CD4-positive, CD25-positive, alpha-beta regulatory T cell (primary cell): ENCODE results near the gene DYNLT3. TPM values are rescaled to one million over a fixed set of nuclear protein-coding genes. Genes with fewer than 3 reads are reported as not detected.

Experiments used
- ATAC-seq, 2 donors: fragments of 150-1000 bp; cut with Tn5 transposase; one replicate each; pipeline ENCODE4 v1.10.0; 2021; ENCODE audit warnings: low read depth in 2 of 2, moderate number of reproducible peaks in 2 of 2, moderate library complexity in 1 of 2
- DNase-seq, 3 donors: peaks; one replicate each; pipeline versions ENCODE4 v3.0.0 to v3.0.0-alpha.2; 2012 to 2022; ENCODE audit warnings: mixed read lengths in 1 of 3
- H3K27ac ChIP-seq: one replicate; pipeline ENCODE4 v1.7.0; 2013; ENCODE audit warnings: mild to moderate bottlenecking, low read length; ENCODE audit not compliant: insufficient read depth, poor library complexity, severe bottlenecking
- H3K27me3 ChIP-seq: one replicate; pipeline ENCODE4 v1.7.0; 2013; ENCODE audit warnings: low read length; ENCODE audit not compliant: control insufficient read depth, insufficient read depth
- H3K36me3 ChIP-seq: one replicate; pipeline ENCODE4 v1.7.0; 2013; ENCODE audit warnings: mild to moderate bottlenecking, low read length, moderate library complexity; ENCODE audit not compliant: control insufficient read depth, insufficient read depth
- H3K4me1 ChIP-seq: 2 replicates; pipeline ENCODE4 v1.7.0; 2013; ENCODE audit warnings: mild to moderate bottlenecking, low read length; ENCODE audit not compliant: insufficient read depth, control insufficient read depth, poor library complexity, severe bottlenecking
- H3K4me3 ChIP-seq: one replicate; pipeline ENCODE4 v1.7.0; 2013; ENCODE audit warnings: low read depth, mild to moderate bottlenecking, low read length, moderate library complexity
- H3K9me3 ChIP-seq, 2 experiments: 1 replicate in 1 of 2; 2 replicates in 1 of 2; pipeline ENCODE4 v1.7.0; 2013; ENCODE audit warnings: low read length in 2 of 2, mild to moderate bottlenecking in 1 of 2, moderate library complexity in 1 of 2; ENCODE audit not compliant: control insufficient read depth in 2 of 2
- H3K27ac Mint-ChIP-seq, 3 donors: one replicate each; pipeline ENCODE4 v1.8.0; 2020 to 2022; ENCODE audit warnings: mild to moderate bottlenecking in 3 of 3, mixed read lengths in 3 of 3, moderate library complexity in 2 of 3
- H3K27me3 Mint-ChIP-seq: one replicate; pipeline ENCODE4 v1.8.0; 2022; ENCODE audit warnings: mild to moderate bottlenecking, mixed read lengths
- H3K36me3 Mint-ChIP-seq: one replicate; pipeline ENCODE4 v1.8.0; 2020; ENCODE audit warnings: mixed read lengths
- H3K4me1 Mint-ChIP-seq, 4 donors: one replicate each; pipeline ENCODE4 v1.8.0; 2020 to 2022; ENCODE audit warnings: mixed read lengths in 4 of 4, mild to moderate bottlenecking in 1 of 4
- H3K4me3 Mint-ChIP-seq, 4 donors: one replicate each; pipeline ENCODE4 v1.8.0; 2020 to 2022; ENCODE audit warnings: mild to moderate bottlenecking in 4 of 4, mixed read lengths in 4 of 4, moderate library complexity in 3 of 4
- H3K9me3 Mint-ChIP-seq, 7 donors: one replicate each; pipeline ENCODE4 v1.8.0; 2020 to 2022; ENCODE audit warnings: mixed read lengths in 7 of 7, mild to moderate bottlenecking in 3 of 7, moderate library complexity in 2 of 7
- polyA plus RNA-seq, 4 donors: library from polyadenylated mRNA; unstranded; fragments of 300-500 nt; fragmentation: Illumina TruSeq; gene quantifications; one replicate each; pipeline ENCODE4 v1.2.3, GENCODE V29; 2021
- total RNA-seq: library from RNA; stranded (reverse); gene quantifications from one replicate; pipeline ENCODE4 v1.2.3, GENCODE V29; 2022

DYNLT3 gene
- total and polyA plus RNA-seq, 5 donors from 2014 or later: 18.8 to 32.5 (median 25.8) TPM

DNA sequence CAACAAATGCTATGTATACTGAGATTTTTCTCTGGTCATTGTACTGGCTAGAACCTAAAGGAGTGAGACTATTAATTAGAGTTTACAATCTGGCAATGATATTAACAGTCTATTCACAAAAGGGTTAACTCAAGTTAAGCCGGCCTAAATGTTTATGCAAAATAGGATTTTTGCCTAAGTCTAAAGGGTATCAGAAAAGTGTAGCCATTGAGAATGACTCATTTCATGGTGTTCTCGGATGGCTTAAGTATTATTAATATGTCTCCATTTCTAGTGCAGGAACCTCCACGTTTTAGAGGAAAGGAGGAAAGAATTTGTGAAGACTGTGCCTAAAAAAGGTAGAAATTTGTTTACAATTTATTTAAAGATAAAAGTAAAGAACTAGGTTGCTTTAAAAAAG, 29.8 kb downstream of the DYNLT3 start:
- Histone ChIP-seq H3K36me3 (no peaks in the 10 kb centered on the region), H3K9me3 (no peaks in the 10 kb centered on the region), H3K27ac (no peak overlapping the region), H3K27me3 (peaks cover 2% of the 10 kb centered on the region), H3K4me3 (no peak overlapping the region), H3K4me1 (no peaks in the 10 kb centered on the region)
- Mint-ChIP-seq H3K27ac (no peak overlapping the region), H3K4me3 (no peak overlapping the region), H3K9me3 (no peaks in the 10 kb centered on the region), H3K4me1 (peaks cover 0 to 5% (median 0%) of the 10 kb centered on the region in 4 donors), H3K36me3 (no peaks in the 10 kb centered on the region), H3K27me3 (no peaks in the 10 kb centered on the region)
- ATAC-seq: no peak
- DNase-seq: no peak

GRCh38 chrX:37817176-37817575, 30.2 kb downstream of the DYNLT3 start:
- no peaks in the 10 kb centered on the region for H3K9me3 Mint-ChIP-seq
- H3K4me3 Mint-ChIP-seq: no peak overlapping the region
- no peak overlapping the region for H3K4me3 ChIP-seq
- no peak for DNase-seq
- H3K27me3 Mint-ChIP-seq: no peaks in the 10 kb centered on the region
- H3K27ac ChIP-seq: no peak overlapping the region
- peaks cover 2% of the 10 kb centered on the region for H3K27me3 ChIP-seq
- H3K27ac Mint-ChIP-seq: no peak overlapping the region
- no peaks in the 10 kb centered on the region for H3K36me3 Mint-ChIP-seq
- no peaks in the 10 kb centered on the region for H3K36me3 ChIP-seq
- peaks cover 0 to 3% (median 0%) of the 10 kb centered on the region in 4 donors for H3K4me1 Mint-ChIP-seq
- H3K4me1 ChIP-seq: no peaks in the 10 kb centered on the region
- ATAC-seq: no peak
- no peaks in the 10 kb centered on the region for H3K9me3 ChIP-seq

DNA sequence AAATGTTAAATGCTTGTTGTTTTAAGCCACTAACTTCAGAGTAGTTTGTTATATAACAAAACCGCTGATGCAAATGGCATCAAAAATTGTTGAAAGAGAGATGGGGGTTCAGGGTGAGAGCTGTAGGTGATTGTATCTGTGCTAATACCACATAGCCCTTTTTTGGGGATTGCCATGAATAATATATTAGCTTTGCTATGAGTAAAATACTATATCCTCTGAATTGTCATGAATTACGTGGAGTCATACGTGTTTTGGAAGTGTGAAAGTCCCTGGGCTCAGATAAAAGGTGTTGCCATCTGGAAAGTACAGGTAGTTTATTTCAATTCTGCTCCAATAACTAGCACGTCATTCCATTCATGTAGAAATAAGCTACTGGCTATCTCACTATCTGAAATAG, 30.6 kb downstream of the DYNLT3 start:
- Histone ChIP-seq H3K4me1 (no peaks in the 10 kb centered on the region), H3K9me3 (no peaks in the 10 kb centered on the region), H3K27ac (no peak overlapping the region), H3K27me3 (peaks cover 2% of the 10 kb centered on the region), H3K4me3 (no peak overlapping the region), H3K36me3 (no peaks in the 10 kb centered on the region)
- H3K27ac Mint-ChIP-seq: no peak overlapping the region
- ATAC-seq: no peak
- no peaks in the 10 kb centered on the region for H3K9me3 Mint-ChIP-seq
- no peaks in the 10 kb centered on the region for H3K27me3 Mint-ChIP-seq
- no peak for DNase-seq
- peaks cover 0 to 3% (median 0%) of the 10 kb centered on the region in 4 donors for H3K4me1 Mint-ChIP-seq
- H3K4me3 Mint-ChIP-seq: no peak overlapping the region
- no peaks in the 10 kb centered on the region for H3K36me3 Mint-ChIP-seq

DNA sequence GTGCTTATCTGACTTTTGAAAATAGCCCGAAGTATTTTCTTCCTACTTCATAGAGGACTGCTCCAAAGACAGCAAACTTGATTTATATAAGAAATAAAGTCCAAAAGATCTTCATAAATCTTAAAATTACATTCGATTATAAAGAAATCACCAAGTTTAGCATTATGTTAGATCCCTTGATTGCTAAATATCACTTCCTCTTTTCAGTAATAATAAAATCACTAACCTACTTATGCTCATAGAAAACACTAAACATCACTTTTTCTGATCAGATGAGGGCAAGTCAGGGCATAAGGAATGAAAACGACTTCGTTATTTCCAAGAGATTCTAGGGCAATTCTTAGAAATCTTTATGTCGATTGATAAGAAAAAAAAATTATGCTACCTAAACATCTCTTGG, 32.0 kb downstream of the DYNLT3 start:
- Histone ChIP-seq H3K4me1 (no peaks in the 10 kb centered on the region), H3K27me3 (peaks cover 2% of the 10 kb centered on the region), H3K4me3 (no peak overlapping the region), H3K27ac (no peak overlapping the region), H3K9me3 (no peaks in the 10 kb centered on the region), H3K36me3 (no peaks in the 10 kb centered on the region)
- no peaks in the 10 kb centered on the region for H3K9me3 Mint-ChIP-seq
- no peaks in the 10 kb centered on the region for H3K36me3 Mint-ChIP-seq
- ATAC-seq: no peak
- no peak overlapping the region for H3K27ac Mint-ChIP-seq
- DNase-seq: no peak
- peaks cover 0 to 3% (median 0%) of the 10 kb centered on the region in 4 donors for H3K4me1 Mint-ChIP-seq
- no peak overlapping the region for H3K4me3 Mint-ChIP-seq
- no peaks in the 10 kb centered on the region for H3K27me3 Mint-ChIP-seq

DNA sequence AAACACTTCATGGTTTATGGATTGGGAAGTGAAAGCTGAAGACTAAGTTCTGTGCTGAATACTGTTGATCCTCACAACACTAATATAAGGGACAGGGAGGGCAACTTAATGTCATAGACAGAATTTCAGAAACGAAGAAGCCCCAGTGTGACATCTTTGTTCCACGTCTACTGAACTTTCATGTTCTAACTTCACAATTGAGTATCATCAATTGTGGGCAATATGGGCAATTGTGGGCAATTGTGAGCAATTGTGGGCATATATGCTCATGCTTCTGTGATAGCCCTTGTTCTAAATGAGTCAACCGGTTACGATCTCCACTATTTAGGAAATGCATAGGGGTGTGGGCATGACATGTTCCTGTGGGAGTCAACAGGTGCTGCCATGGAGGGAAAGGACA, 33.8 kb downstream of the DYNLT3 start:
- ATAC-seq (no peak), DNase-seq (no peak)
- Mint-ChIP-seq H3K9me3 (no peaks in the 10 kb centered on the region), H3K27me3 (no peaks in the 10 kb centered on the region), H3K4me3 (no peak overlapping the region), H3K4me1 (peaks cover 0 to 3% (median 0%) of the 10 kb centered on the region in 4 donors), H3K36me3 (no peaks in the 10 kb centered on the region), H3K27ac (no peak overlapping the region)
- no peak overlapping the region for H3K4me3 ChIP-seq
- H3K27me3 ChIP-seq: peaks cover 2% of the 10 kb centered on the region
- H3K36me3 ChIP-seq: no peaks in the 10 kb centered on the region
- H3K9me3 ChIP-seq: no peaks in the 10 kb centered on the region
- H3K27ac ChIP-seq: no peak overlapping the region
- no peaks in the 10 kb centered on the region for H3K4me1 ChIP-seq

DNA sequence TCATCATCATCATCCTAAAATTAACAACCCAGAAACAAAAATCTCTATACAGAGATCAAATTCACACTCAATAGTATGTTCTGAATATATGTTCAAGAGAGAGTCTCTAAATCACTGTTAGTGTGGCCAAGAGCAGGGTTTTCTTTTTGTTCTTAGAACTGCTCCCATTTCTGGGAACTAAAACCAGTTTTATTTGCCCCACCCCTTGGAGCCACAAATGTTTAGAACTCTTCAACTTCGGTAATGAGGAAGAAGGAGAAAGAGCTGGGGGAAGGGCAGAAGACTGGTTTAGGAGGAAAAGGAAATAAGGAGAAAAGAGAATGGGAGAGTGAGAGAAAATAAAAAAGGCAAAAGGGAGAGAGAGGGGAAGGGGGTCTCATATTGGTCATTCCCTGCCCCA, 35.3 kb downstream of the DYNLT3 start:
- H3K27me3 Mint-ChIP-seq: no peaks in the 10 kb centered on the region
- Histone ChIP-seq H3K4me1 (no peaks in the 10 kb centered on the region), H3K27ac (no peak overlapping the region), H3K27me3 (no peaks in the 10 kb centered on the region), H3K36me3 (no peaks in the 10 kb centered on the region), H3K4me3 (no peak overlapping the region), H3K9me3 (no peaks in the 10 kb centered on the region)
- no peak for ATAC-seq
- H3K4me3 Mint-ChIP-seq: no peak overlapping the region
- H3K27ac Mint-ChIP-seq: no peak overlapping the region
- peaks cover 0 to 1% (median 0%) of the 10 kb centered on the region in 4 donors for H3K4me1 Mint-ChIP-seq
- no peaks in the 10 kb centered on the region for H3K36me3 Mint-ChIP-seq
- DNase-seq: peak in 1 of 3 donors; percentile 34
- H3K9me3 Mint-ChIP-seq: no peaks in the 10 kb centered on the region

GRCh38 chrX:37809970-37810369, 37.4 kb downstream of the DYNLT3 start:
- Histone ChIP-seq H3K4me1 (no peaks in the 10 kb centered on the region), H3K9me3 (no peaks in the 10 kb centered on the region), H3K27me3 (no peaks in the 10 kb centered on the region), H3K36me3 (no peaks in the 10 kb centered on the region), H3K27ac (no peak overlapping the region), H3K4me3 (no peak overlapping the region)
- DNase-seq: no peak
- H3K4me1 Mint-ChIP-seq: no peaks in the 10 kb centered on the region
- no peak overlapping the region for H3K27ac Mint-ChIP-seq
- peaks cover 0 to 2% (median 0%) of the 10 kb centered on the region in 7 donors for H3K9me3 Mint-ChIP-seq
- H3K4me3 Mint-ChIP-seq: no peak overlapping the region
- H3K36me3 Mint-ChIP-seq: no peaks in the 10 kb centered on the region
- no peaks in the 10 kb centered on the region for H3K27me3 Mint-ChIP-seq
- no peak for ATAC-seq

- Histone ChIP-seq H3K27me3 (no peaks in the 10 kb centered on the region), H3K4me3 (no peak overlapping the region), H3K27ac (no peak overlapping the region), H3K4me1 (no peaks in the 10 kb centered on the region), H3K9me3 (no peaks in the 10 kb centered on the region), H3K36me3 (no peaks in the 10 kb centered on the region)
- ATAC-seq (no peak), DNase-seq (no peak)
- peaks cover 0 to 6% (median 0%) of the 10 kb centered on the region in 7 donors for H3K9me3 Mint-ChIP-seq
- no peaks in the 10 kb centered on the region for H3K27me3 Mint-ChIP-seq
- H3K4me1 Mint-ChIP-seq: peaks cover 0 to 2% (median 0%) of the 10 kb centered on the region in 4 donors
- H3K4me3 Mint-ChIP-seq: no peak overlapping the region
- H3K27ac Mint-ChIP-seq: no peak overlapping the region
- H3K36me3 Mint-ChIP-seq: no peaks in the 10 kb centered on the region
These were observed 44.3 kb downstream of the DYNLT3 start for GRCh38 chrX:37803057-37803456.
